Left ventricle myocardium inferior (tissue), 1 donor: Measurements from ENCODE around the gene FAM228A. TPM values are rescaled to one million over a fixed set of nuclear protein-coding genes. Genes with fewer than 3 reads are reported as not detected.

ENCODE experiments used
- DNase-seq: peaks from one replicate; pipeline ENCODE4 v3.0.0-alpha.2; 2020
- H3K27ac ChIP-seq: fragments of 200-600 bp; replicated peaks from 2 replicates; pipeline ENCODE4 v1.8.0; 2021
- H3K27me3 ChIP-seq: fragments of 200-600 bp; 2 replicates; pipeline ENCODE4 v1.8.0; 2021; ENCODE audit warnings: low read depth
- H3K36me3 ChIP-seq: fragments of 200-600 bp; 2 replicates; pipeline ENCODE4 v1.8.0; 2021
- H3K4me1 ChIP-seq: fragments of 200-600 bp; 2 replicates; pipeline ENCODE4 v1.8.0; 2021
- H3K4me3 ChIP-seq: fragments of 200-600 bp; 2 replicates; pipeline ENCODE4 v1.8.0; 2021; ENCODE audit warnings: mild to moderate bottlenecking, moderate library complexity
- H3K9me3 ChIP-seq: fragments of 200-600 bp; replicated peaks from 2 replicates; pipeline ENCODE4 v1.8.0; 2021
- intact Hi-C: fragments of 100-400 bp; cut with micrococcal nuclease; formaldehyde crosslinking; loops from one replicate; pipeline ENCODE4 v1.11.0; 2022
- total RNA-seq: library from RNA; stranded (reverse); fragmentation: NEBNext Ultra II Directional; extraction: Animal tissue kit (Norgen Biotek cat#: 25700); gene quantifications from one replicate; pipeline ENCODE4 v1.2.1, GENCODE V29; 2021
- TF ChIP-seq, protein P1 (sequence below): fragments of 200-600 bp; IDR thresholded peaks from 2 replicates; pipeline ENCODE4 v1.8.0; 2021; ENCODE audit warnings: antibody characterized with exemption, mild to moderate bottlenecking, borderline replicate concordance
- donor health status: DM: no; HTN: yes; CAD: no; lungs with severe emphysema.

FAM228A gene
- total RNA-seq, 1 donor from 2014 or later = 0.11 TPM

DNA sequence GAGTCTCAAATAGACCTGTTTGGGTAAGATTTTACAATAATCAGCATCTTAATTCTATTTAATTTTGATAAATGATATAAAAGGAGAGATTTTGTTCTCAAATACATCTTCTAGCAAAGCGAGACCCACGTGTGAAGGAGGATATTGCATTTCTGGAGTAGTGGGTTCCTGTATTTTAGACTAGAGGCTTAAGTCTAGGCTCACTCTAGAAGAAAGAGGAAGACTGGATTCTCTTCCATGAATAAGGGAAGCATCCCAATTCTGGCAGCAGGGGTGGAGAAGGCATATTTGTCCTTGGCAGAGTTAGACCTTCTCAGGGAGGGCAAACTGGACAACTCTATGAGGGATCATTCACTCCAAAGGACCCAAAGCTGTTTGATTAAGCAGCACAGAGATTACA is 11.3 kb upstream of the FAM228A start:
- TF ChIP-seq, protein P1, sequence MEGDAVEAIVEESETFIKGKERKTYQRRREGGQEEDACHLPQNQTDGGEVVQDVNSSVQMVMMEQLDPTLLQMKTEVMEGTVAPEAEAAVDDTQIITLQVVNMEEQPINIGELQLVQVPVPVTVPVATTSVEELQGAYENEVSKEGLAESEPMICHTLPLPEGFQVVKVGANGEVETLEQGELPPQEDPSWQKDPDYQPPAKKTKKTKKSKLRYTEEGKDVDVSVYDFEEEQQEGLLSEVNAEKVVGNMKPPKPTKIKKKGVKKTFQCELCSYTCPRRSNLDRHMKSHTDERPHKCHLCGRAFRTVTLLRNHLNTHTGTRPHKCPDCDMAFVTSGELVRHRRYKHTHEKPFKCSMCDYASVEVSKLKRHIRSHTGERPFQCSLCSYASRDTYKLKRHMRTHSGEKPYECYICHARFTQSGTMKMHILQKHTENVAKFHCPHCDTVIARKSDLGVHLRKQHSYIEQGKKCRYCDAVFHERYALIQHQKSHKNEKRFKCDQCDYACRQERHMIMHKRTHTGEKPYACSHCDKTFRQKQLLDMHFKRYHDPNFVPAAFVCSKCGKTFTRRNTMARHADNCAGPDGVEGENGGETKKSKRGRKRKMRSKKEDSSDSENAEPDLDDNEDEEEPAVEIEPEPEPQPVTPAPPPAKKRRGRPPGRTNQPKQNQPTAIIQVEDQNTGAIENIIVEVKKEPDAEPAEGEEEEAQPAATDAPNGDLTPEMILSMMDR = no peak
- intact Hi-C loops = no loop called here
- Histone ChIP-seq H3K27me3 (no peaks in the 10 kb centered on the region), H3K4me1 (no peaks in the 10 kb centered on the region), H3K9me3 (no peaks in the 10 kb centered on the region), H3K27ac (no peak overlapping the region), H3K4me3 (no peak overlapping the region), H3K36me3 (peaks cover 15% of the 10 kb centered on the region)
- DNase-seq = no peak

DNA sequence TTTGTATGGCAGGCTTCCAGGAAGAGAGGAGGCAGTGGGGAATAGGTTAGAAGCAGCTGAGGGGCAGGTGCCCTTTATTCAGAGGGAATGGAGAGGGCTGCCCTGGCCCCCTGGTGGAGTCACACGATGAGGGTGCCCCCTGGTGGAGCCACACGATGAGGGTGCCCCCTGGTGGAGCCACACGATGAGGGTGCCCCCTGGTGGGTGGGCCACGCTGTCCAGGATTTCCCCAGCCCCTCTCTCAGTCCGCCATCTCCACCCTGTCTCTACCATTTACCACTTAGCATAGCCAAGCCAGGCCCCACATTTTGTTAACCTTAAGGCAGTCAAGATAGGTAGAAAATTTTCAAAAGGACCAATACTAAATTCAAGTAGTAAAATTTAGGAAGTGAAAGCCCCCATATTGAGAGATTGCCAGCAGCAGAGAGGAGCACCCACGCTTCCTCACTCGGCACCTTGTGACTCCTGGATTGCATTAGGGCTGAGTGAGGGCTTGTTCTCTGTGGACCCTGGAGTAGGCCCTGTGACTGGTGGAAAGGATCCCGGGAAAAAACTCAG is 10.4 kb upstream of the FAM228A start:
- intact Hi-C loops = no loop called here
- peak; percentile 15 for DNase-seq
- H3K4me1 ChIP-seq = no peaks in the 10 kb centered on the region
- no peaks in the 10 kb centered on the region for H3K9me3 ChIP-seq
- no peak overlapping the region for H3K4me3 ChIP-seq
- peaks cover 15% of the 10 kb centered on the region for H3K36me3 ChIP-seq
- no peaks in the 10 kb centered on the region for H3K27me3 ChIP-seq
- no peak overlapping the region for H3K27ac ChIP-seq
- TF ChIP-seq, protein P1 = peak; percentile 69

DNA sequence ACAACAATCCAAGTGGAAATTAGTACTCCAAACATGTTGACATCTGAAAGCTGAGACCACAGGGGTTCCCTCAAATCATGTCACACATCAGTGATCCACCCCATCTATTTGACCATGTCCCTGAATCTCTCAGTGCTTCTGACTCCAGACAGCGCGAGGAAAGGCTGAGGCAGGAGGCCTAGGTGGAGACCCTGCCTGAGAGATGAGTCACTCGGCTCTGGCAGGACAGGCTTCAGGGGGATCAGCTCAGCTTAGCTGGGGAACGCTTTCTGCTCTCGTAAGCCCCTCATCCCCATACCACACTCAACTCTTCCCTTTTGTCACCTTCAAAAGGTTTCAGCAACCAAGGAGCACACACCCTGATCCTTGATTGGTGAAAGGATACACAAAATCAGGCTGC is 5.8 kb upstream of the FAM228A start:
- intact Hi-C loops = no loop called here
- Histone ChIP-seq H3K27me3 (peaks cover 8% of the 10 kb centered on the region), H3K4me1 (no peaks in the 10 kb centered on the region), H3K4me3 (no peak overlapping the region), H3K27ac (no peak overlapping the region), H3K36me3 (no peaks in the 10 kb centered on the region), H3K9me3 (no peaks in the 10 kb centered on the region)
- TF ChIP-seq, protein P1 = no peak
- DNase-seq = no peak

DNA sequence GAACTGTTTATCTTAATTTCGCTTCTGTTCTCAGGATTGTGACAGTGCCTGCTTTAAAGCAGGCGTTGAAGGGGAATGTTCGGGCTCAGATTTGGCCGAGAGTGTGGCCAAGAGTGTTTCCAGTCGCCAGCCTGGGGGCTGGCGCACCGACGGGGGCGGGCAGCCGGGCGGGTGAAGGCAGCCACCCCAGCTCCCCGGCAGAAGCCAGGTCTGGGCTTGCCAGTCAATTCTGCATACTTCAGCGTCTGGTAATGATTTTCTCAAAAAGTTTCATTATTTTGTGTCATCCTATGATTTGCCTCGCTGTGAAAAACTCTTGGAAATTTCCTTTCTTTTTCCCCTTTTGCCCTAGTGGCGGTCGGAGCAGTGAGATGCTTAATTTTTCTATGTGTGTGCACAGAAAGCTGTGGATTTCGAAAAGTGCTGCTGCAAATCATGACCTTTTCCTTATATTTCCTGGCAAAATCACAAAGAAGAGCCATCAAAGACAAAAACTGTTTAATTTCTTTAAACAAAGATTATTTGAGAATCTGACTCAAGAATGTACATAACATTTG is 856 bp downstream of the FAM228A start:
- intact Hi-C loops = no loop called here
- H3K4me1 ChIP-seq = no peaks in the 10 kb centered on the region
- H3K9me3 ChIP-seq = peaks cover 3% of the 10 kb centered on the region
- peak overlapping the region; percentile 44 for H3K4me3 ChIP-seq
- DNase-seq = no peak
- peaks cover 20% of the 10 kb centered on the region for H3K27me3 ChIP-seq
- H3K27ac ChIP-seq = no peak overlapping the region
- H3K36me3 ChIP-seq = no peaks in the 10 kb centered on the region
- TF ChIP-seq, protein P1 = no peak

DNA sequence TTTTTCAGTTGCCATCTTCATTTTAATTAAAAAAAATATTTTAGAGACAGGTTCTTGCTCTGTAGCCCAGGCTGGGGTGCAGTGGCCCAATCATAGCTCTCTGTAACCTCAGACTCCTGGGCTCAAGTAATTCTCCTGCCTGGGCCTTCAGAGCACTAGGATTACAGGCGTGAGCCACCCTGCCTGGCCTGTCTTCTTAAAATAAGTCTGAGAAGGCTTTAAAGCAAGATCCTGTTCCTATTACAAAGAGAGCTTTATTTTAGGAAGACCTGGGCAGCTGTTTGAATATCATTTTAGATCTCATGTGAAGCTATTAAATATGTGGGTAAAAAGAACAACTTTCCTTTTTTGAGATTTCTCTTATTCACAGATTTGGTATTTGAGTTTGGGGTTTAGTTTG is 1.5 kb downstream of the FAM228A start:
- Histone ChIP-seq H3K9me3 (peaks cover 3% of the 10 kb centered on the region), H3K27me3 (peaks cover 20% of the 10 kb centered on the region), H3K36me3 (no peaks in the 10 kb centered on the region), H3K27ac (no peak overlapping the region), H3K4me1 (no peaks in the 10 kb centered on the region), H3K4me3 (no peak overlapping the region)
- TF ChIP-seq, protein P1 = no peak
- intact Hi-C loops = no loop called here
- no peak for DNase-seq
